Activated naive CD8-positive, alpha-beta T cell (primary cell): ENCODE data around the gene CRYGS.
"Not testable (repeated sequence)": the region's sequence is repeated elsewhere in the genome, so short reads cannot be mapped to it uniquely, and the experiment has no call there.

ENCODE experiments used
- H3K27ac Mint-ChIP-seq: one replicate; pipeline ENCODE4 v1.8.0; 2021; ENCODE audit warnings: mixed read lengths
- H3K27me3 Mint-ChIP-seq: one replicate; pipeline ENCODE4 v1.8.0; 2021; ENCODE audit warnings: mixed read lengths
- H3K36me3 Mint-ChIP-seq: one replicate; pipeline ENCODE4 v1.8.0; 2021; ENCODE audit warnings: mixed read lengths
- H3K4me1 Mint-ChIP-seq: one replicate; pipeline ENCODE4 v1.8.0; 2021; ENCODE audit warnings: low read depth, mixed read lengths
- H3K4me3 Mint-ChIP-seq: one replicate; pipeline ENCODE4 v1.8.0; 2021; ENCODE audit warnings: mild to moderate bottlenecking, mixed read lengths
- H3K9me3 Mint-ChIP-seq: one replicate; pipeline ENCODE4 v1.8.0; 2021; ENCODE audit warnings: low read depth, mixed read lengths

The CRYGS gene

DNA sequence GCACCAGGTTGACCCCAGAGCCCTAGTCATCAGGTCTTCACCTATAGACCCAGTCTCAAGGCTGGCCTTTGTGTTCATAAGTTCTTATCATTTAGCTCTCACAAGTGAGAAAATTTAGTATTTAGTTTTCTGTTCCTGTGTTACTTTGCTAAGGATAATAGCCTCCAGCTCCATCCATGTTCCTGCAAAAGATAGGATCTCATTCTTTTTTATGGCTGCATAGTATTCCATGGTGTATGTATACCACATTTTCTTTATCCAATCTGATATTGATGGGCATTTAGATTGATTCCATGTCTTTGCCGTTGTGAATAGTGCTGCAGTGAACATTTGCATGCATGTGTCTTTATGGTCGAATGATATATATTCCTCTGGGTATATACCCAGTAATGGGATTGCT lies 46.2 kb downstream of the CRYGS start:
- H3K27me3 Mint-ChIP-seq, H3K4me3 Mint-ChIP-seq, H3K27ac Mint-ChIP-seq, H3K9me3 Mint-ChIP-seq, H3K36me3 Mint-ChIP-seq, H3K4me1 Mint-ChIP-seq: not testable (repeated sequence)

DNA sequence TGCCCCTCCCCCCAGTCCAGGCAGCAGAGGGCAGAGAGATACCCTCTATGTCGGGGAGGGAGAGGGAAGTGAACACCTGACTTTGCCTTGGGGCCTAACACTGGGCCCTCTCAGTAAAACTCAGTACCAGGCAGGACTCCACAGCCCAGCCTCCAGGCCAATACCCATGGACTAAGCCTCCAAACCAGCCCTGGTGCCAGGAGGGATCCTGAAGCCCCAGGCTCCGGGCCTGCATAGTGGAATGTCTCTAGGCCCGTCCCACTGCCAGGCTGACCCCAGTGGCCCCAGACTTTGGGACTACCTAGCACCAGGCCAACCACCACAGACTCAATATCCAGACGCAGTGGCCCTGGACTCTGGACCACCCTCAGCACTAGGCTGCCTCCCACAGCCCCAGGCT lies 46.6 kb downstream of the CRYGS start:
- H3K27me3 Mint-ChIP-seq = no peaks in the 10 kb centered on the region
- no peak overlapping the region for H3K4me3 Mint-ChIP-seq
- H3K36me3 Mint-ChIP-seq = peaks cover 8% of the 10 kb centered on the region
- H3K9me3 Mint-ChIP-seq = peaks cover 5% of the 10 kb centered on the region
- H3K4me1 Mint-ChIP-seq = peaks cover 2% of the 10 kb centered on the region
- H3K27ac Mint-ChIP-seq = no peak overlapping the region

DNA sequence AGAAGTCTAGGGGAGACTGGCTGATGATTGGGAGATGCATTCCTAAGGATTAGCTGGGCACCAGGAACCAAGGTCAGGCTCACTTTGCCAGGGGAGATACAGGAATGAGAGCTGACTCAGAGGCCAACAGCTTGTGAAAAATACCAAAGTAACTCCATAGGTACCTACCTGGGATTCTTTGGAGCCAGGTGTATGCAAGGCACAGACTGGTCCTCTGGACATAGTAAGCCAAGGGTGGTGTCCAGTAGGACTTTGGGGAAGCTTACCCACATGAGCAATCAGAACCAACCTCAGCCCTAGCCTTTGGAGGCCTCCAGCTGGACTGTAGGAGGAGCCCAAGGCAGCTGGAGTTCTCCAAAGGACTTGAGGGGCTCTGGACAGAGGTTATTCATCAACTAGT lies 47.5 kb downstream of the CRYGS start:
- Mint-ChIP-seq H3K4me1 (no peaks in the 10 kb centered on the region), H3K27me3 (no peaks in the 10 kb centered on the region), H3K9me3 (peaks cover 5% of the 10 kb centered on the region), H3K36me3 (peaks cover 8% of the 10 kb centered on the region), H3K4me3 (no peak overlapping the region), H3K27ac (no peak overlapping the region)

DNA sequence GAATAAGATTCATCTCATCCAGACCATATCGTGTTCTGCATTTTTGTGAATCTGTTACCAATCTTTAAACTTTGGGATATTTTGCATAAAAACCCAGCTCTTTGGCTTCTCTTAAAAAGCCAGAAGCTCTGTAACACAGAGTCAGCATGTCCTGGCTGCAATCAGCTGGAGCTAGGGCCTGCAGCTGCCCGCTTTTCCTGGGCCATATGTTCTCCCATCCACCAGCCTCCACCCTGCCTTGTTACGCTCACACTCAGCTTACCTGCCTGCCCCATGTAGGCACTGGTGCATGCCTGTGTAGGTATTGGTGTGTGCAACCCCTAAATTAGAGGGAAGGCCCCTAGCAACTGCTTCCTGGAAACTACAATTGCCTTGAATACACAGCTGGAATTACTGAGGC lies 48.2 kb downstream of the CRYGS start:
- H3K27me3 Mint-ChIP-seq = no peaks in the 10 kb centered on the region
- peaks cover 6% of the 10 kb centered on the region for H3K36me3 Mint-ChIP-seq
- no peak overlapping the region for H3K27ac Mint-ChIP-seq
- no peaks in the 10 kb centered on the region for H3K4me1 Mint-ChIP-seq
- no peak overlapping the region for H3K4me3 Mint-ChIP-seq
- peaks cover 5% of the 10 kb centered on the region for H3K9me3 Mint-ChIP-seq

DNA sequence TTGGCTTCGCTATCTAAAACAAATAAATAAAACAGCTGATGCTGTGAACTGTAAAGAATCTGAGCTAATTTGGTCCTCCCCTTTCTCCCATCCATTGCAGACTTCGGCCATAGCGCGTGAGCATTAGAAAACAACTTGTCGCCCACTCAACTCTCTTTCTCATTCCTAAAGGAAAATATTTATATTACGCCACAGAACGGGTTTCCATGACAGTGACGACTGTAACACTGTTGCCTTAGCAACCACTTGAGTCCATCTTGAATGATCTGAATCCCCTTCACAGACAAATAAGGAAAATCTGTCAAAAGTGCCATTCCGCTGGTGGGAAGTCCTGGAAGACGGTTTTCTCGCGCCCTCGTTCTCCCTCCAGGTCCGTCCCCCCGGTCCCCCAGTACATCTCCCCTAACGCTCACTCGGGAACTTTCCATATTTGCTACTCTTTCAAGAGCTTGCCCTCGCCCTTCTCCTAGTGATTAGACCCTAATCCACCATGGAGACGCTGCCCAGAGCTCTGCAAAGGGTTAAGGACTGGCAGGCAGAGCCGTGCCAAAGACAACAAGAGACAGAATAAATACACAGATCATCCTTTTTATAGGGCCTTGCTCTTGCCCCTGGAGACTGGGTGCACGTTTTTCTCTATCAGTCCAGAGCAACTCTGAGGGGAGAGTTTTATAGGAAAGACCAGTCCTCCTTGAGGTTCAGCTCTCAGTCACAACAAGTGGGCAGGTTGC lies 50.5 kb downstream of the CRYGS start:
- Mint-ChIP-seq H3K36me3 (no peaks in the 10 kb centered on the region), H3K27ac (no peak overlapping the region), H3K27me3 (no peaks in the 10 kb centered on the region), H3K4me3 (no peak overlapping the region), H3K4me1 (no peaks in the 10 kb centered on the region), H3K9me3 (peaks cover under 1% of the 10 kb centered on the region)

DNA sequence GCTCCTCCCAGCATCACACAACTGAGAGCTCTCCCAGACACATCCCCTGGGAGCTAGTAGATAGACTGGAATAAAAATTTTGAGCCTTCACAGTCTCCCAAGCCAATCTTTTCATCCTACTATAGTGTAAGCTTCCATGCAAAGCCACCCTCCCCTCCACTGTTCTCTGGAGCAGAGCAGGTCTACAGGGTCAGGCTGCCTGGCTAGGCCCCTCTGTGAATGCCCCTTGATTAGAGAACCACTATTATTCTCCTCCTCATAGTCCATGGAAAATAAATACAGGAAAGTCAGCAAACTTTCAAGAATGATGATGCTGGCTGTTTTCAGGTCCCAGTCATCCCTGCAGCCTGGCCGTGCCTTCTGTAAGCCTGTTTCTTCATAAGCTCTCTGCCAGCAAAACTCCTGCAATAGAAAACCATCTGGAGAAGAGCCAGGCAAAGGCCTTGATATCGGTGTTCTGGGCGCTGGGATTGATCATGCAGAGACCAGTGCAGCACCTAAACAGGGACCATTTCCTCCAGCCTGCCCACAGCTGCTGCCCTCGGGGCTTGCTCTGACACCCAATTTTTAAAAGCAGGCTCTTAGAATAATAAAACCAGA lies 51.7 kb downstream of the CRYGS start:
- H3K4me1 Mint-ChIP-seq = no peaks in the 10 kb centered on the region
- H3K27me3 Mint-ChIP-seq = no peaks in the 10 kb centered on the region
- H3K9me3 Mint-ChIP-seq = no peaks in the 10 kb centered on the region
- no peaks in the 10 kb centered on the region for H3K36me3 Mint-ChIP-seq
- no peak overlapping the region for H3K4me3 Mint-ChIP-seq
- no peak overlapping the region for H3K27ac Mint-ChIP-seq

DNA sequence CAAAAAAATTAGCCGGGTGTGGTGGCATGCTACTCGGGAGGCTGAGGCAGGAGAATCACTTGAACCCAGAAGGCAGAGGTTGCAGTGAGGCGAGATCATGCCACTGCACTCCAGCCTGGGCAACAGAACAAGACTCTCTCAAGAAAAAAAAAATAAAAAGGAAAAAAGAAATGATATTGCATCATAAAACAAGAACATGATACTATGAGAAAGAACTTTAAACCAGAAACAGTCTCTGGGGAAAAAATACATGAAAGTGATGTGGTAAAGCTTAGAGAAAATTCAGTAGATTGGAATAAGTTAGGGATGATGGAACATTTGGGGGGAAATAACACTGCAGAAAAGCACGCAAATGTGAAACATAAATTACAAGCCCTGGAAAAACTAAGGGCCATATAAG lies 54.7 kb downstream of the CRYGS start:
- no peaks in the 10 kb centered on the region for H3K4me1 Mint-ChIP-seq
- no peaks in the 10 kb centered on the region for H3K27me3 Mint-ChIP-seq
- H3K9me3 Mint-ChIP-seq = no peaks in the 10 kb centered on the region
- H3K4me3 Mint-ChIP-seq = no peak overlapping the region
- H3K27ac Mint-ChIP-seq = no peak overlapping the region
- H3K36me3 Mint-ChIP-seq = no peaks in the 10 kb centered on the region
